H1 (cell line): ENCODE measurements around the gene LPP. TPM values are rescaled to one million over a fixed set of nuclear protein-coding genes. Genes with fewer than 3 reads are reported as not detected.

Source experiments
- CTCF ChIA-PET: fragments of 300-600 bp; sonication (Branson Sonifier 250); formaldehyde crosslinking; loops from one replicate; lab custom pipeline; 2021; ENCODE audit not compliant: partially characterized antibody; lab: Charles Lee
- POLR2A ChIA-PET: fragments of 300-600 bp; sonication (Branson Sonifier 250); formaldehyde crosslinking; loops from one replicate; lab custom pipeline; 2021; ENCODE audit warnings: inconsistent platforms; ENCODE audit not compliant: partially characterized antibody; lab: Charles Lee
- DNase-seq, 2 experiments: peaks; one replicate each; pipeline versions ENCODE4 v3.0.0 to v3.0.0-alpha.2; 2010 to 2022; ENCODE audit warnings: low spot score in 2 of 2, low read depth in 1 of 2, mixed read lengths in 1 of 2
- FAIRE-seq: peaks from 2 replicates; lab custom pipeline; 2011; peaks lifted over from hg19 to GRCh38; lab: Jason Lieb, UNC
- H2AFZ ChIP-seq: 2 replicates; pipeline ENCODE4 v1.8.1; 2012; ENCODE audit warnings: low read length, inconsistent platforms
- H2AK5ac ChIP-seq: 2 replicates; pipeline ENCODE4 v1.6.1; 2013; ENCODE audit warnings: low read depth, low read length
- H2BK120ac ChIP-seq: replicated peaks from 2 replicates; pipeline ENCODE3; 2013; ENCODE audit warnings: low read depth, low read length, inconsistent platforms
- H2BK12ac ChIP-seq: 2 replicates; pipeline ENCODE4 v1.6.1; 2013; ENCODE audit warnings: low read depth, low read length
- H2BK15ac ChIP-seq: 2 replicates; pipeline ENCODE4 v1.6.1; 2013; ENCODE audit warnings: low read length
- H2BK20ac ChIP-seq: 2 replicates; pipeline ENCODE4 v1.6.1; 2013; ENCODE audit warnings: low read length
- H2BK5ac ChIP-seq: 2 replicates; pipeline ENCODE4 v1.6.1; 2013; ENCODE audit warnings: low read depth, low read length
- H3K14ac ChIP-seq: 2 replicates; pipeline ENCODE4 v1.6.1; 2013; ENCODE audit warnings: inconsistent platforms; ENCODE audit not compliant: insufficient read length
- H3K18ac ChIP-seq: 2 replicates; pipeline ENCODE4 v1.6.1; 2013; ENCODE audit warnings: low read length; ENCODE audit errors: extremely low read depth
- H3K23ac ChIP-seq: 2 replicates; pipeline ENCODE4 v1.6.1; 2013; ENCODE audit warnings: inconsistent platforms; ENCODE audit not compliant: insufficient read length
- H3K23me2 ChIP-seq: 2 replicates; pipeline ENCODE4 v1.6.1; 2013; ENCODE audit warnings: low read depth, low read length
- H3K27ac ChIP-seq: 2 replicates; pipeline ENCODE4 v1.6.1; 2011; ENCODE audit warnings: low read depth, low read length, inconsistent platforms
- H3K27me3 ChIP-seq, 4 experiments: replicated peaks in 1 of 4; 1 replicate in 1 of 4; 2 replicates in 3 of 4; pipeline versions ENCODE4 v1.6.1 to v1.8.1; 2011 to 2013; ENCODE audit warnings: low read length in 3 of 4, mild to moderate bottlenecking in 3 of 4, inconsistent platforms in 2 of 4, mixed read lengths in 2 of 4, moderate library complexity in 1 of 4; ENCODE audit not compliant: control insufficient read depth in 3 of 4, insufficient read depth in 3 of 4; ENCODE audit errors: extremely low read depth in 1 of 4
- H3K36me3 ChIP-seq, 4 experiments: 2 replicates each; pipeline versions ENCODE4 v1.6.1 to v1.8.1; 2011 to 2013; ENCODE audit warnings: mild to moderate bottlenecking in 4 of 4, low read length in 3 of 4, moderate library complexity in 2 of 4, control low read depth in 1 of 4, inconsistent platforms in 1 of 4; ENCODE audit not compliant: insufficient read depth in 4 of 4, control insufficient read depth in 2 of 4
- H3K4ac ChIP-seq: replicated peaks from 2 replicates; pipeline ENCODE3; 2013; ENCODE audit warnings: low read length, low read depth, mixed read lengths, inconsistent platforms; ENCODE audit not compliant: insufficient read length
- H3K4me1 ChIP-seq, 4 experiments: replicated peaks in 1 of 4; 1 replicate in 1 of 4; 2 replicates in 3 of 4; pipeline versions ENCODE4 v1.6.1 to v1.8.1; 2011 to 2013; ENCODE audit warnings: low read length in 3 of 4, inconsistent platforms in 2 of 4, mixed read lengths in 1 of 4; ENCODE audit not compliant: insufficient read depth in 4 of 4, control insufficient read depth in 3 of 4
- H3K4me2 ChIP-seq, 2 experiments: 2 replicates each; pipeline versions ENCODE4 v1.6.1 to v1.8.1; 2011 to 2013; ENCODE audit warnings: low read depth in 2 of 2, low read length in 2 of 2, control low read depth in 1 of 2, inconsistent platforms in 1 of 2, mild to moderate bottlenecking in 1 of 2; ENCODE audit not compliant: insufficient read depth in 1 of 2
- H3K4me3 ChIP-seq, 4 experiments: fragments of 200-600, 300-600 bp in 1 of 4; sonication (generic), shearing (Covaris generic), sonication (Bioruptor Twin) in 1 of 4; 2 replicates each; pipeline versions ENCODE4 v1.5.1 to v1.8.1; 2011 to 2016; ENCODE audit warnings: low read length in 4 of 4, low read depth in 3 of 4, control low read depth in 2 of 4, inconsistent platforms in 2 of 4, mild to moderate bottlenecking in 2 of 4, mixed read lengths in 1 of 4, moderate library complexity in 1 of 4; ENCODE audit not compliant: insufficient read depth in 2 of 4; ENCODE audit errors: extremely low read depth in 1 of 4
- H3K56ac ChIP-seq: replicated peaks from 2 replicates; pipeline ENCODE3; 2013; ENCODE audit warnings: low read depth, mild to moderate bottlenecking, mixed read lengths, low read length, inconsistent platforms; ENCODE audit not compliant: insufficient read length
- H3K79me1 ChIP-seq: 2 replicates; pipeline ENCODE4 v1.6.1; 2013; ENCODE audit warnings: low read depth, low read length, control low read depth
- H3K79me2 ChIP-seq, 2 experiments: 2 replicates each; pipeline versions ENCODE4 v1.6.1 to v1.8.1; 2012 to 2013; ENCODE audit warnings: low read length in 2 of 2, mild to moderate bottlenecking in 2 of 2, inconsistent platforms in 1 of 2; ENCODE audit not compliant: insufficient read depth in 2 of 2, control insufficient read depth in 1 of 2
- H3K9ac ChIP-seq, 4 experiments: replicated peaks in 1 of 4; 1 replicate in 1 of 4; 2 replicates in 3 of 4; pipeline versions ENCODE4 v1.6.1 to v1.8.1; 2011 to 2013; ENCODE audit warnings: low read depth in 3 of 4, low read length in 3 of 4, control low read depth in 2 of 4, mild to moderate bottlenecking in 2 of 4, moderate library complexity in 2 of 4, inconsistent platforms in 1 of 4; ENCODE audit errors: extremely low read depth in 1 of 4
- H3K9me3 ChIP-seq, 2 experiments: 2 replicates each; pipeline versions ENCODE4 v1.6.1 to v1.8.1; 2012 to 2013; ENCODE audit warnings: mild to moderate bottlenecking in 2 of 2, moderate library complexity in 2 of 2, control low read depth in 1 of 2, inconsistent platforms in 1 of 2, low read depth in 1 of 2, low read length in 1 of 2, mixed read lengths in 1 of 2; ENCODE audit not compliant: insufficient read depth in 2 of 2
- H4K20me1 ChIP-seq, 2 experiments: replicated peaks in 1 of 2; 2 replicates each; pipeline versions ENCODE3 to v1.8.1; 2011 to 2013; ENCODE audit warnings: inconsistent platforms in 2 of 2, low read length in 2 of 2, mild to moderate bottlenecking in 1 of 2; ENCODE audit not compliant: insufficient read depth in 2 of 2, control insufficient read depth in 1 of 2
- H4K5ac ChIP-seq: 2 replicates; pipeline ENCODE4 v1.6.1; 2013; ENCODE audit warnings: low read length, low read depth, mixed read lengths, inconsistent platforms; ENCODE audit not compliant: insufficient read length
- H4K8ac ChIP-seq: 2 replicates; pipeline ENCODE4 v1.8.0; 2013; ENCODE audit warnings: mild to moderate bottlenecking, moderate library complexity, low read length, inconsistent platforms; ENCODE audit not compliant: insufficient read depth; ENCODE audit errors: extremely low read depth
- H4K91ac ChIP-seq: replicated peaks from 2 replicates; pipeline ENCODE3; 2013; ENCODE audit warnings: low read length, mixed read lengths, inconsistent platforms; ENCODE audit not compliant: insufficient read length
- BCL11A ChIP-seq, 2 experiments: IDR thresholded peaks; one replicate each; pipeline ENCODE4 v1.6.1; 2011; ENCODE audit warnings: low read depth in 2 of 2, low read length in 2 of 2, mild to moderate bottlenecking in 2 of 2
- BRCA1 ChIP-seq: IDR thresholded peaks from 2 replicates; pipeline ENCODE4 v1.6.1; 2012; ENCODE audit warnings: low read depth, low read length, improper control_type of control experiment
- HDAC2 ChIP-seq, 2 experiments: fragments of 300-600 bp in 1 of 2; sonication (generic) in 1 of 2; IDR thresholded peaks; 2 replicates each; pipeline ENCODE4 v1.6.1; 2011 to 2012; ENCODE audit warnings: low read depth in 2 of 2, low read length in 2 of 2, mild to moderate bottlenecking in 2 of 2, moderate library complexity in 2 of 2, borderline replicate concordance in 1 of 2, inconsistent platforms in 1 of 2
- JUN ChIP-seq: IDR thresholded peaks from 2 replicates; pipeline ENCODE4 v1.6.1; 2011; ENCODE audit warnings: low read depth, mild to moderate bottlenecking, improper control_type of control experiment, low read length
- POU5F1 ChIP-seq: IDR thresholded peaks from 2 replicates; pipeline ENCODE4 v1.6.1; 2011; ENCODE audit warnings: low read depth, mild to moderate bottlenecking, low read length, moderate library complexity
- RAD21 ChIP-seq, 2 experiments: IDR thresholded peaks in 1 of 2; conservative IDR thresholded peaks in 1 of 2; 2 replicates each; pipeline ENCODE4 v1.6.1; 2011; ENCODE audit warnings: low read depth in 2 of 2, low read length in 2 of 2, improper control_type of control experiment in 1 of 2, inconsistent platforms in 1 of 2, mild to moderate bottlenecking in 1 of 2, moderate library complexity in 1 of 2
- SIN3A ChIP-seq, 2 experiments: IDR thresholded peaks in 1 of 2; conservative IDR thresholded peaks in 1 of 2; 2 replicates each; pipeline ENCODE4 v1.6.1; 2011 to 2012; ENCODE audit warnings: low read length in 2 of 2, improper control_type of control experiment in 1 of 2, low read depth in 1 of 2, mild to moderate bottlenecking in 1 of 2
- SIX5 ChIP-seq: IDR thresholded peaks from 2 replicates; pipeline ENCODE4 v1.6.1; 2011; ENCODE audit warnings: mild to moderate bottlenecking, low read depth, low read length
- SP1 ChIP-seq: IDR thresholded peaks from 2 replicates; pipeline ENCODE4 v1.6.1; 2011; ENCODE audit warnings: low read depth, low read length
- SRF ChIP-seq: IDR thresholded peaks from 2 replicates; pipeline ENCODE4 v1.6.1; 2011; ENCODE audit warnings: mild to moderate bottlenecking, low read depth, low read length, moderate library complexity
- SUZ12 ChIP-seq: fragments of 200-600 bp; sonication (generic); IDR thresholded peaks from 2 replicates; pipeline ENCODE4 v1.6.1; 2012; ENCODE audit warnings: mild to moderate bottlenecking, inconsistent platforms, low read length, moderate library complexity, mixed read lengths
- TAF1 ChIP-seq: IDR thresholded peaks from 2 replicates; pipeline ENCODE4 v1.6.1; 2011; ENCODE audit warnings: mild to moderate bottlenecking, low read depth, low read length
- TBP ChIP-seq: IDR thresholded peaks from 2 replicates; pipeline ENCODE4 v1.6.1; 2011; ENCODE audit warnings: low read depth, low read length, improper control_type of control experiment
- WGBS, 2 experiments: shearing (Covaris generic) in 1 of 2; methylation state at CpG; one replicate each; pipeline versions ENCODE4 v1.1.6 to v1.1.7; 2013 to 2015; ENCODE audit warnings: low lambda C conversion rate in 2 of 2, mixed read lengths in 2 of 2, inconsistent platforms in 1 of 2, low coverage in 1 of 2, missing lambda C conversion rate in 1 of 2; ENCODE audit not compliant: insufficient replicate concordance in 2 of 2, insufficient coverage in 1 of 2, insufficient read length in 1 of 2; ENCODE audit errors: extremely low coverage in 1 of 2, missing lambda C conversion rate in 1 of 2; 5-methylcytosine and 5-hydroxymethylcytosine counted together
- polyA plus RNA-seq, 7 experiments: library from polyadenylated mRNA; depleted of rRNA in 3 of 7; stranded (reverse) in 5 of 7; unstranded in 2 of 7; fragments of >200 nt in 5 of 7; fragments of 200-250 nt in 2 of 7; gene quantifications; 1 replicate in 5 of 7; 2 replicates in 1 of 7; 4 replicates in 1 of 7; pipeline versions ENCODE4 v1.2.1 to v1.2.3, GENCODE V29; 2011 to 2013; ENCODE audit warnings: missing spikeins in 2 of 7, mixed read lengths in 2 of 7
- total RNA-seq: library from RNA; stranded (reverse); fragmentation: NEBNext Ultra II Directional; extraction: Animal tissue kit (Norgen Biotek cat#: 25700); gene quantifications from 2 replicates; pipeline ENCODE4 v1.2.1, GENCODE V29; 2021

LPP gene
- total and polyA plus RNA-seq, 2 of the 8 experiments (the other 6 are each of a cell fraction or from before 2014, with no cell fraction given), result 10.0 to 53.3 TPM

GRCh38 chr3:188294823-188295487, 141.0 kb downstream of the LPP start:
- Histone ChIP-seq H3K79me1 (peaks cover 5% of the 10 kb centered on the region; the same call in 1 of the 2 replicates), H3K27me3 (no peaks in the 10 kb centered on the region), H3K23me2 (no peaks in the 10 kb centered on the region), H3K23ac (no peak overlapping the region), H2AK5ac (no peak overlapping the region), H3K4me3 (no peak overlapping the region), H2BK12ac (no peak overlapping the region), H3K36me3 (no peaks in the 10 kb centered on the region), H3K4ac (no peak overlapping the region), H3K79me2 (no peaks in the 10 kb centered on the region; a peak in 3 of 4 replicates), H2BK5ac (no peak overlapping the region), H3K9ac (no peak overlapping the region), H2BK15ac (no peak overlapping the region), H4K20me1 (no peaks in the 10 kb centered on the region), H3K27ac (no peak overlapping the region), H3K56ac (no peak overlapping the region), H4K91ac (no peak overlapping the region), H3K4me1 (peaks cover 0 to 19% (median 3%) of the 10 kb centered on the region in 4 experiments; a peak in 5 of 7 replicates), H3K14ac (no peak overlapping the region), H2BK120ac (no peak overlapping the region), H4K5ac (no peak overlapping the region), H3K4me2 (no peak overlapping the region), H4K8ac (no peak overlapping the region), H3K18ac (no peak overlapping the region), H3K9me3 (no peaks in the 10 kb centered on the region), H2AFZ (no peak overlapping the region), H2BK20ac (no peak overlapping the region)
- 85% methylated on average over 11 of the region's 11 CpGs; no CpG with 5 or more reads in 1 of the 2 experiments for WGBS, 2 experiments
- FAIRE-seq (no peak), DNase-seq (no peak)
- ChIA-PET POLR2A (no interaction called here), CTCF (interaction anchor here (0.8 to 1.4 kb wide), 5 partner anchors 9 to 659 kb away, joined by 3 to 6 read pairs (median 3); no protein-coding TSS in a partner anchor)
- TF ChIP-seq SP1 (no peak), BRCA1 (no peak), TBP (no peak), BCL11A (IDR thresholded peaks at IDR 0.05; ENCODE audit: low read depth in 2 of 2, low read length in 2 of 2) (no peak), SRF (no peak), SIN3A (conservative IDR thresholded peaks at IDR 0.05 in 1 of 2, IDR thresholded peaks at IDR 0.05 in 1 of 2; ENCODE audit: low read depth in 1 of 2, low read length in 2 of 2) (no peak), RAD21 (IDR thresholded peaks at IDR 0.05 in 1 of 2, conservative IDR thresholded peaks at IDR 0.05 in 1 of 2; ENCODE audit: low read depth in 2 of 2, low read length in 2 of 2) (no peak), SUZ12 (no peak), TAF1 (no peak), POU5F1 (no peak), HDAC2 (IDR thresholded peaks at IDR 0.05; ENCODE audit: borderline replicate concordance in 1 of 2, low read depth in 2 of 2, low read length in 2 of 2) (no peak), JUN (no peak), SIX5 (no peak)
